ENCODE data around the gene FLOT1.

GRCh38 chr6:30690403-30691207 is 51.9 kb downstream of the FLOT1 start, which contains the start of gene NRM:
- TF ChIP-seq HDGF (IDR thresholded peaks at IDR 0.05; ENCODE audit: borderline replicate concordance): no peak
- no peak for TF ChIP-seq SUZ12 (IDR thresholded peaks at IDR 0.05)
- TF ChIP-seq FOXA1 (IDR thresholded peaks at IDR 0.05): no peak
- TF ChIP-seq CTBP1 (IDR thresholded peaks at IDR 0.05; ENCODE audit: borderline replicate concordance): no peak
- no peak for TF ChIP-seq NFRKB (IDR thresholded peaks at IDR 0.05)
- TF ChIP-seq SP1 (IDR thresholded peaks at IDR 0.05): no peak

All from HEK293T (cell line).